Measurements from ENCODE around the gene CCL16.

The CCL16 gene

GRCh38 chr17:36014946-36015345, 33.6 kb upstream of the CCL16 start:
- no peak for TF ChIP-seq CTCF (conservative IDR thresholded peaks at IDR 0.05; ENCODE audit: low read depth, low read length)
- DNase-seq (ENCODE audit: low read depth), result no peak
- H3K4me3 ChIP-seq (ENCODE audit: low read length), result no peak overlapping the region

- TF ChIP-seq CTCF (conservative IDR thresholded peaks at IDR 0.05; ENCODE audit: low read depth, low read length), result no peak
- no peak overlapping the region for H3K4me3 ChIP-seq (ENCODE audit: low read length)
- DNase-seq (ENCODE audit: low read depth), result no peak
These were observed 29.9 kb upstream of the CCL16 start for GRCh38 chr17:36011201-36011600.

- peak; percentile 36 for TF ChIP-seq CTCF (conservative IDR thresholded peaks at IDR 0.05; ENCODE audit: low read depth, low read length)
- DNase-seq (ENCODE audit: low read depth), result no peak
These were observed 27.8 kb upstream of the CCL16 start for GRCh38 chr17:36008998-36009665.

GRCh38 chr17:36004594-36005108, 23.4 kb upstream of the CCL16 start:
- TF ChIP-seq CTCF (conservative IDR thresholded peaks at IDR 0.05; ENCODE audit: low read depth, low read length), result no peak
- no peak overlapping the region for H3K4me3 ChIP-seq (ENCODE audit: low read length)
- no peak for DNase-seq (ENCODE audit: low read depth)

More at GRCh38 chr17:36008998-36009665, 27.8 kb upstream of the CCL16 start:
- H3K4me3 ChIP-seq (ENCODE audit: low read length), result no peak overlapping the region

GRCh38 chr17:36002631-36003030, 21.3 kb upstream of the CCL16 start:
- no peak overlapping the region for H3K4me3 ChIP-seq (ENCODE audit: low read length)
- TF ChIP-seq CTCF (conservative IDR thresholded peaks at IDR 0.05; ENCODE audit: low read depth, low read length), result no peak
- no peak for DNase-seq (ENCODE audit: low read depth)

- no peak overlapping the region for H3K4me3 ChIP-seq (ENCODE audit: low read length)
- no peak for TF ChIP-seq CTCF (conservative IDR thresholded peaks at IDR 0.05; ENCODE audit: low read depth, low read length)
- no peak for DNase-seq (ENCODE audit: low read depth)
These were observed 20.7 kb upstream of the CCL16 start for GRCh38 chr17:36001862-36002603.
